Esophagus muscularis mucosa (tissue), 3 donors: Measurements from ENCODE around the gene ZNF578.

Source experiments
- POLR2A ChIP-seq: fragments of 450-650 bp; IDR thresholded peaks from one replicate; pipeline ENCODE4 v1.6.1; 2017; ENCODE audit warnings: antibody characterized with exemption, moderate library complexity, mild to moderate bottlenecking, low read depth
- POLR2AphosphoS5 ChIP-seq, 2 donors: sonication (generic); formaldehyde crosslinking; IDR thresholded peaks; one replicate each; pipeline ENCODE4 v1.6.1; 2017; ENCODE audit warnings: antibody characterized with exemption in 2 of 2
- TF ChIP-seq, protein P1 (sequence below), 3 experiments: fragments of 200-600 bp in 2 of 3; fragments of 450-650 bp in 1 of 3; sonication (generic) in 2 of 3; IDR thresholded peaks; one replicate each; pipeline ENCODE4 v1.5.1; 2017 to 2019; ENCODE audit warnings: antibody characterized with exemption in 3 of 3, mild to moderate bottlenecking in 2 of 3, moderate library complexity in 1 of 3

DNA sequence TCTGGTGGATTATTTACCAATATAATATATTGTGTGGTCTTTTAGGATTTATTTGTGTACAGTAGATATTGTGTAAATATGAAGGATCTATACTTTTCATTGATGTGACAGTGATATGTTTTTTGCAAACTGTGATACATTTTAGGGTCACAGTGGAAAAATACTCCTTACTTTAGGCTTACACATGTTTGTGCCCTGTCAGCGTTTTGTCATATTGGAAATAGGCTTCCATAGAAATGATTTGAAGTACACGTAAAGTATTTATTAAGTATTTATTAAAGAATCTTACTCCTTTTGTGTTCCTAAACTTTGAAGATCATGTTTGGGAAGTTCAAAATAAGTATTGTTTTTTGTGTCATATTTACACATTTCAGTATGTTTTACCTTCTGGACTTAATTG lies 79.1 kb downstream of the ZNF578 start:
- TF ChIP-seq POLR2A (no peak), POLR2AphosphoS5 (IDR thresholded peaks at IDR 0.05) (no peak)
- TF ChIP-seq, protein P1, sequence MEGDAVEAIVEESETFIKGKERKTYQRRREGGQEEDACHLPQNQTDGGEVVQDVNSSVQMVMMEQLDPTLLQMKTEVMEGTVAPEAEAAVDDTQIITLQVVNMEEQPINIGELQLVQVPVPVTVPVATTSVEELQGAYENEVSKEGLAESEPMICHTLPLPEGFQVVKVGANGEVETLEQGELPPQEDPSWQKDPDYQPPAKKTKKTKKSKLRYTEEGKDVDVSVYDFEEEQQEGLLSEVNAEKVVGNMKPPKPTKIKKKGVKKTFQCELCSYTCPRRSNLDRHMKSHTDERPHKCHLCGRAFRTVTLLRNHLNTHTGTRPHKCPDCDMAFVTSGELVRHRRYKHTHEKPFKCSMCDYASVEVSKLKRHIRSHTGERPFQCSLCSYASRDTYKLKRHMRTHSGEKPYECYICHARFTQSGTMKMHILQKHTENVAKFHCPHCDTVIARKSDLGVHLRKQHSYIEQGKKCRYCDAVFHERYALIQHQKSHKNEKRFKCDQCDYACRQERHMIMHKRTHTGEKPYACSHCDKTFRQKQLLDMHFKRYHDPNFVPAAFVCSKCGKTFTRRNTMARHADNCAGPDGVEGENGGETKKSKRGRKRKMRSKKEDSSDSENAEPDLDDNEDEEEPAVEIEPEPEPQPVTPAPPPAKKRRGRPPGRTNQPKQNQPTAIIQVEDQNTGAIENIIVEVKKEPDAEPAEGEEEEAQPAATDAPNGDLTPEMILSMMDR (IDR thresholded peaks at IDR 0.05) = no peak
